Measurements from ENCODE around the gene GJB6.

GJB6 gene

GRCh38 chr13:20192158-20192835 is 39.8 kb downstream of the GJB6 start:
- peak in 1 of 2 experiments; percentile 29 for DNase-seq (ENCODE audit: low read depth in 1 of 2, low spot score in 1 of 2)
- no peak overlapping the region for H3K27ac ChIP-seq (replicated peaks)
- no peak for TF ChIP-seq GABPA (IDR thresholded peaks at IDR 0.05; ENCODE audit: low read depth)
- no peak for TF ChIP-seq REST (IDR thresholded peaks at IDR 0.05; ENCODE audit: insufficient replicate concordance, low read depth)
- TF ChIP-seq SPI1 (IDR thresholded peaks at IDR 0.05; ENCODE audit: borderline replicate concordance, low read depth): no peak
- H3K4me3 ChIP-seq (replicated peaks; ENCODE audit: insufficient read depth, low read length): peak overlapping the region; percentile 53
- H3K27me3 ChIP-seq (ENCODE audit: insufficient read depth, poor library complexity, severe bottlenecking): peaks cover 22% of the 10 kb centered on the region

- peaks cover 20% of the 10 kb centered on the region for H3K27me3 ChIP-seq (ENCODE audit: insufficient read depth, poor library complexity, severe bottlenecking)
- no peak overlapping the region for H3K27ac ChIP-seq (replicated peaks)
- H3K4me3 ChIP-seq (replicated peaks; ENCODE audit: insufficient read depth, low read length): no peak overlapping the region; the same call in 1 of the 2 replicates
- no peak for TF ChIP-seq GABPA (IDR thresholded peaks at IDR 0.05; ENCODE audit: low read depth)
- no peak for TF ChIP-seq CTCF (IDR thresholded peaks at IDR 0.05; ENCODE audit: insufficient read depth, low read length)
- TF ChIP-seq SPI1 (IDR thresholded peaks at IDR 0.05; ENCODE audit: borderline replicate concordance, low read depth): no peak
- no peak for TF ChIP-seq POLR2AphosphoS5 (IDR thresholded peaks at IDR 0.05; ENCODE audit: low read depth)
- no peak for TF ChIP-seq REST (IDR thresholded peaks at IDR 0.05; ENCODE audit: insufficient replicate concordance, low read depth)
- peak in 1 of 2 experiments; percentile 33 for DNase-seq (ENCODE audit: low read depth in 1 of 2, low spot score in 1 of 2)
These were observed 40.6 kb downstream of the GJB6 start for GRCh38 chr13:20191311-20192157.

GRCh38 chr13:20190481-20191310 is 41.4 kb downstream of the GJB6 start:
- no peak overlapping the region for H3K4me3 ChIP-seq (replicated peaks; ENCODE audit: insufficient read depth, low read length)
- DNase-seq (ENCODE audit: low read depth in 1 of 2, low spot score in 1 of 2): no peak
- H3K27ac ChIP-seq (replicated peaks): no peak overlapping the region
- peaks cover 19% of the 10 kb centered on the region for H3K27me3 ChIP-seq (ENCODE audit: insufficient read depth, poor library complexity, severe bottlenecking)
- TF ChIP-seq SPI1 (IDR thresholded peaks at IDR 0.05; ENCODE audit: borderline replicate concordance, low read depth) (no peak), POLR2AphosphoS5 (IDR thresholded peaks at IDR 0.05; ENCODE audit: low read depth) (no peak), REST (IDR thresholded peaks at IDR 0.05; ENCODE audit: insufficient replicate concordance, low read depth) (no peak), GABPA (IDR thresholded peaks at IDR 0.05; ENCODE audit: low read depth) (no peak), CTCF (IDR thresholded peaks at IDR 0.05; ENCODE audit: insufficient read depth, low read length) (no peak)
